ENCODE data around the gene SECISBP2.

Gene SECISBP2

GRCh38 chr9:89400403-89401116 is 82.3 kb downstream of the SECISBP2 start:
- no peak for FAIRE-seq
- no peak for DNase-seq (ENCODE audit: low spot score)

DNA sequence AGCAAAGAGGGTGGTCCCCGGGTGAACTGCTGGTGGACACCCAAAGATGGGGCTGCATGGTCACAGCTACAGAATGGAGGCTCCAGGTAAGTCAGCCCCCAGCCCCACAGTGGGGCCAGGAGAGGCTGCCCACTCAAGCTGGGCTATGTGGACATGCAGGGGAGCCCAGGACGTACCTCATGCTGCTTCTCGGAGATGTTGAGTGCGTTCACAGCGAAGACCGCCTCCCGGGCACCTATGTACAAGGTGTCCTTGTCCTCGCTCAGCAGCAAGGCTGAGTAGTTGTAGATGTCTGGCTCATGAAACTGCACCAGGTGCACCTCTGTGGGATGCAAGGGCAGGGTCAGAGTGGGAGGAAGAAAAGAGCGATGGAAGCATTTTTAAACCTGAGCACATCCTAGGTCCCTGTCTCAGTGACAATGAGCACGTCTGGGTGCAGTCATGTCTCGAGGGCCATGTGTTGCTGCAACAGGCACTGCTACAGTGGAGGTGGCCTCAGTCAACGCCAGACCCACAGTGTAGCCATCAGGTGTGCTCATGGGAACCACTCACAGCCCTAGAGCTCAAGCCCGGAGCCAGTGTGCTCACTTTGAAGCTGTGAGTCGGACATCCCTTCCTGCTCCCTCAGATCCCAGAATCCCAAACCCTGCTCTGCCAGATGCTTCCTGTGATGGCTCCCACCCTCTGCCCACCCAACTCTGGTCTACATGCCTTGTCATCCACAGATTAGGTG is 84.6 kb downstream of the SECISBP2 start:
- FAIRE-seq = no peak
- DNase-seq (ENCODE audit: low spot score) = no peak

DNA sequence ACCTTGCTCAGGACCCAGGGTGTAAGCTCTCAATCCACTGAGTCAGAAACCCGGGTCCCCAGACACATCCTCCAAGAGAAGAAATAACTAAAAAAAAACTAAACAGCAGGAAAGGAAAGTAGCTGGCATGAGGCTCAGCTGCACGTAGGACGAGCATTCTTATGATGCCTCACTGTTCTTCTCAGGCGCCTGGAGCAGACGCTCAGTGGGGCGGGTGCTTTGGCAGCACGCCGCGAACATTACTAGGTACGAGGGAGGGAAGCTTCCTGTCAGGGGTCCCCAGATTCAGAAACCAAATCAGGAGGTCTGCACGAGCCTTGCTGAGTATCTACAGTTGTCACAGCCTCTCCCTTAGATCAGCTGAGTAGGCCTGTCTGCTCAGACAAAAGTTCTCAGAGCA is 85.8 kb downstream of the SECISBP2 start:
- DNase-seq (ENCODE audit: low spot score) (no peak), FAIRE-seq (no peak)

GRCh38 chr9:89405826-89406225 is 87.5 kb downstream of the SECISBP2 start:
- FAIRE-seq = no peak

GRCh38 chr9:89407070-89407469 is 88.8 kb downstream of the SECISBP2 start:
- DNase-seq (ENCODE audit: low spot score) (no peak), FAIRE-seq (no peak)

More at GRCh38 chr9:89405826-89406225, 87.5 kb downstream of the SECISBP2 start:
- DNase-seq (ENCODE audit: low spot score) = no peak

DNA sequence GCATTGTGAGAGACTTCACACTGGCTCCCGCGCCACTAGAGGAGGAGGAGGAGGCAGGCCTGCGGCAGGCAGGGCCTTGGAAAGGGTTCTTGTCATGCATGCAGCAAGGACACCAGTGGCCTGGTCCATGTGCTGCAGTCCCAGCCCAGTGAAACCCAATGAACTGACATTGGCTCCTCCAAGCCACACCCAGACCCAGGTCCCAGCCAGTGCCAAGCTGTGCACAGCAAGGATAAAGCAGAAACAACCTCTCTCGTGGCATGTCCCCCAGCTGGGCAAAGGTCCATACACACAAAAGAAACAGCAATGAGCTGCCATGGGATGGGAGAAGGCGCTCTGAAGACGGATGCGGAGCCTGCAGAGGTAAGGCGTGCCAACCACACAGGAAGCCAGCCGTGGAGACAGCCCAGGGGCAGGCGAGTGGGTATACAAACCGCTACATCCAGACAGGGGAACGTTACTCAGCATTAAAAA is 90.4 kb downstream of the SECISBP2 start:
- FAIRE-seq (no peak), DNase-seq (ENCODE audit: low spot score) (no peak)
